Measurements from ENCODE around the gene BTBD19. TPM values are rescaled to one million over a fixed set of nuclear protein-coding genes. Genes with fewer than 3 reads are reported as not detected.

Gene BTBD19
- polyA plus RNA-seq, 1 donor (not counting 4 experiments of a cell fraction or from before 2014, with no cell fraction given): 2.9 TPM

GRCh38 chr1:44839576-44839975 lies 31.3 kb downstream of the BTBD19 start:
- H3K4me3 ChIP-seq (ENCODE audit: control insufficient read depth in 2 of 3, extremely low read depth in 1 of 3, insufficient read depth in 2 of 3, low read depth in 1 of 3, low read length in 3 of 3): no peak overlapping the region
- FAIRE-seq (no peak), DNase-seq (ENCODE audit: low read depth, low spot score) (no peak)
- no peak overlapping the region for H2AFZ ChIP-seq (ENCODE audit: control insufficient read depth, low read length)
- no peak overlapping the region for H3K27ac ChIP-seq (ENCODE audit: control insufficient read depth, insufficient read depth, low read length)
- H3K36me3 ChIP-seq (ENCODE audit: control insufficient read depth in 2 of 2, extremely low read depth in 1 of 2, insufficient read depth in 2 of 2, low read length in 2 of 2): no peaks in the 10 kb centered on the region
- TF ChIP-seq EZH2 (IDR thresholded peaks at IDR 0.05; ENCODE audit: low read length): no peak
- no peak for TF ChIP-seq CTCF (optimal IDR thresholded peaks at IDR 0.05 in 1 of 3, IDR thresholded peaks at IDR 0.05 in 1 of 3, conservative IDR thresholded peaks at IDR 0.05 in 1 of 3; ENCODE audit: extremely low read depth in 1 of 3, insufficient read depth in 2 of 3, low read length in 3 of 3)
- H3K4me1 ChIP-seq (ENCODE audit: control insufficient read depth, extremely low read depth, insufficient read depth, low read length): peaks cover 3% of the 10 kb centered on the region
- H3K4me2 ChIP-seq (ENCODE audit: control insufficient read depth, extremely low read depth, insufficient read depth, low read depth, low read length): no peak overlapping the region
- H3K27me3 ChIP-seq (ENCODE audit: control insufficient read depth, extremely low read depth, insufficient read depth, low read length): no peaks in the 10 kb centered on the region
- no peak overlapping the region for H3K9ac ChIP-seq (ENCODE audit: control insufficient read depth, extremely low read depth, insufficient read depth, low read length)
- H4K20me1 ChIP-seq (ENCODE audit: control insufficient read depth, extremely low read depth, insufficient read depth, low read length): no peaks in the 10 kb centered on the region
- no peaks in the 10 kb centered on the region for H3K9me3 ChIP-seq (ENCODE audit: control insufficient read depth, low read depth, low read length)
- dilution Hi-C loops (cut with MboI; ENCODE audit: extremely low pct_ligation_motif_present, low sequenced_read_pairs): no loop called here
- no peaks in the 10 kb centered on the region for H3K9me1 ChIP-seq (ENCODE audit: control insufficient read depth, extremely low read depth, insufficient read depth, low read length)
- H3K79me2 ChIP-seq (ENCODE audit: control insufficient read depth, insufficient read depth, low read length): no peaks in the 10 kb centered on the region

- Histone ChIP-seq H3K9me3 (ENCODE audit: control insufficient read depth, low read depth, low read length) (no peaks in the 10 kb centered on the region), H3K4me1 (ENCODE audit: control insufficient read depth, extremely low read depth, insufficient read depth, low read length) (peaks cover 3% of the 10 kb centered on the region), H3K36me3 (ENCODE audit: control insufficient read depth in 2 of 2, extremely low read depth in 1 of 2, insufficient read depth in 2 of 2, low read length in 2 of 2) (no peaks in the 10 kb centered on the region), H3K4me3 (ENCODE audit: control insufficient read depth in 2 of 3, extremely low read depth in 1 of 3, insufficient read depth in 2 of 3, low read depth in 1 of 3, low read length in 3 of 3) (peak overlapping the region; percentile 35 to 49 (median 46)), H4K20me1 (ENCODE audit: control insufficient read depth, extremely low read depth, insufficient read depth, low read length) (no peaks in the 10 kb centered on the region), H3K9ac (ENCODE audit: control insufficient read depth, extremely low read depth, insufficient read depth, low read length) (peak overlapping the region; percentile 54), H3K27me3 (ENCODE audit: control insufficient read depth, extremely low read depth, insufficient read depth, low read length) (no peaks in the 10 kb centered on the region), H3K79me2 (ENCODE audit: control insufficient read depth, insufficient read depth, low read length) (no peaks in the 10 kb centered on the region), H3K4me2 (ENCODE audit: control insufficient read depth, extremely low read depth, insufficient read depth, low read depth, low read length) (peak overlapping the region; percentile 77), H3K9me1 (ENCODE audit: control insufficient read depth, extremely low read depth, insufficient read depth, low read length) (no peaks in the 10 kb centered on the region), H2AFZ (ENCODE audit: control insufficient read depth, low read length) (peak overlapping the region; percentile 62), H3K27ac (ENCODE audit: control insufficient read depth, insufficient read depth, low read length) (no peak overlapping the region)
- FAIRE-seq (no peak), DNase-seq (ENCODE audit: low read depth, low spot score) (no peak)
- dilution Hi-C loops (cut with MboI; ENCODE audit: extremely low pct_ligation_motif_present, low sequenced_read_pairs): no loop called here
- no peak for TF ChIP-seq EZH2 (IDR thresholded peaks at IDR 0.05; ENCODE audit: low read length)
- no peak for TF ChIP-seq CTCF (optimal IDR thresholded peaks at IDR 0.05 in 1 of 3, IDR thresholded peaks at IDR 0.05 in 1 of 3, conservative IDR thresholded peaks at IDR 0.05 in 1 of 3; ENCODE audit: extremely low read depth in 1 of 3, insufficient read depth in 2 of 3, low read length in 3 of 3)
Observed at GRCh38 chr1:44842486-44842861, 34.2 kb downstream of the BTBD19 start.
